GM21367 (cell line): ENCODE data around the gene VWA5B1.

ENCODE experiments used
- ATAC-seq: cut with Tn5 transposase; IDR thresholded peaks from one replicate; pipeline ENCODE4 v1.9.1; 2021; ENCODE audit not compliant: unreplicated experiment

The VWA5B1 gene

GRCh38 chr1:20320704-20321103 is 30.0 kb downstream of the VWA5B1 start:
- no peak for ATAC-seq

GRCh38 chr1:20321573-20321972 is 30.9 kb downstream of the VWA5B1 start:
- ATAC-seq, result no peak

GRCh38 chr1:20322081-20322824 is 31.6 kb downstream of the VWA5B1 start:
- peak; percentile 87 for ATAC-seq

GRCh38 chr1:20322825-20323612 is 32.3 kb downstream of the VWA5B1 start:
- no peak for ATAC-seq

GRCh38 chr1:20323613-20323920 is 32.9 kb downstream of the VWA5B1 start:
- no peak for ATAC-seq

GRCh38 chr1:20324704-20325406 is 34.2 kb downstream of the VWA5B1 start:
- ATAC-seq, result no peak

GRCh38 chr1:20325407-20325843 is 34.8 kb downstream of the VWA5B1 start:
- ATAC-seq, result no peak

- no peak for ATAC-seq
Measured at GRCh38 chr1:20325844-20326420, 35.3 kb downstream of the VWA5B1 start.

- ATAC-seq, result no peak
Measured at GRCh38 chr1:20327467-20327866, 36.8 kb downstream of the VWA5B1 start.

GRCh38 chr1:20328201-20328600 is 37.5 kb downstream of the VWA5B1 start:
- no peak for ATAC-seq

- no peak for ATAC-seq
Measured at GRCh38 chr1:20329793-20330542, 39.3 kb downstream of the VWA5B1 start.

- ATAC-seq, result no peak
Measured at GRCh38 chr1:20334103-20334502, 43.4 kb downstream of the VWA5B1 start.

- no peak for ATAC-seq
Measured at GRCh38 chr1:20336105-20336605, 45.5 kb downstream of the VWA5B1 start.

GRCh38 chr1:20337581-20337980 is 46.9 kb downstream of the VWA5B1 start:
- ATAC-seq, result no peak

GRCh38 chr1:20339811-20340457 is 49.3 kb downstream of the VWA5B1 start:
- no peak for ATAC-seq

GRCh38 chr1:20342294-20343148 is 51.8 kb downstream of the VWA5B1 start:
- ATAC-seq, result no peak

- no peak for ATAC-seq
Measured at GRCh38 chr1:20343149-20343937, 52.7 kb downstream of the VWA5B1 start.

- no peak for ATAC-seq
Measured at GRCh38 chr1:20343938-20344302, 53.2 kb downstream of the VWA5B1 start.
